HuH-7 (cell line): Measurements from ENCODE around the gene KLK4.
A peak's percentile ranks its signal among the peaks of the same experiment; 100 is the strongest.

Source experiments
- DNase-seq: peaks from one replicate; pipeline ENCODE4 v3.0.0; 2011; ENCODE audit warnings: low spot score

The KLK4 gene, protein sequence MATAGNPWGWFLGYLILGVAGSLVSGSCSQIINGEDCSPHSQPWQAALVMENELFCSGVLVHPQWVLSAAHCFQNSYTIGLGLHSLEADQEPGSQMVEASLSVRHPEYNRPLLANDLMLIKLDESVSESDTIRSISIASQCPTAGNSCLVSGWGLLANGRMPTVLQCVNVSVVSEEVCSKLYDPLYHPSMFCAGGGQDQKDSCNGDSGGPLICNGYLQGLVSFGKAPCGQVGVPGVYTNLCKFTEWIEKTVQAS

DNA sequence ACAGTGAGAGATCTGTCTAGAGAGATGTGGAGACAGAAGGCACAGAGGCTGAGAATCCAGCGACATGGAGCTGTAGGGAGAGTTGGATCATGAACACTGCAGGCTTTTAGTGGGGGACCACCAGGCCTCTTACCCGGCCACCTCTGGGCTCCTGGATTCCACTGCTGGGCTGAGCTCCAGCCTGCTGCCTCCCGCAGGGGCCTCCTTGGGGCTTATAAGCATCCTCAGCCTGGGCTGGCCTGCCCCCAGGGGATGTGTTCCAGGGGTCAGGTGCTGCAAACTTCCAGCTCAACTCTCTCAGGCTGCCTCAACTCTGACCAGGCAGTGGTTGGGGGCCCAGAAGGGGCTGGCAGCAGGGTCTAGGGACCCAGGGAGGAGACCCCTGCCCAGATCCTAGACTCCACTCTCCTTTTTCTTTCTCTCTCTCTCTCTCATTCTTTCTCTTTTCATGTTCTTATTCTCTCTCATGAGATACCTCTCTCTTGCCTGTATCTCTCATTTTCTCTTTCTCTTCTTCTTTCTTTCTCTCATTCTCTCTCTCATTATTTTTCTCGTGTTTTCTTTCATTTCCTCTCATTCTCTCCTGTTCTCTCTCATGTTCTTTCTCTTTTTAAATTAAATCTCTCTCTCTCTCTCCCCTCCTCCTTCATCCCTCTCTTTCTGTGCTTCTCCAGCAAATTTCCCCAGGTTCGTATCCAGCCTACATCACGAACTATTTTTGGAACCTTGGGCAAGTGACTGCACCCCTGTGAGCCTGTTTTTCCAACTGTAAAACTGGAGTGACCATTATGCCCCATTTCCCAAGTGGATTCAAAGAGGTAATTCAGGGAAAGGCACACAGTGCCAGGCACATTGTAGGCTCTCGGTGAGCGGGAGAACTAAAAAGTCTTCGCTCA, at the start of gene KLK4:
Gene KLK4 (minus strand): TSS at position 190 of the 896 bp plus-strand sequence. CDS start 657 bp downstream, outside the sequence.
- DNase-seq = no peak

DNA sequence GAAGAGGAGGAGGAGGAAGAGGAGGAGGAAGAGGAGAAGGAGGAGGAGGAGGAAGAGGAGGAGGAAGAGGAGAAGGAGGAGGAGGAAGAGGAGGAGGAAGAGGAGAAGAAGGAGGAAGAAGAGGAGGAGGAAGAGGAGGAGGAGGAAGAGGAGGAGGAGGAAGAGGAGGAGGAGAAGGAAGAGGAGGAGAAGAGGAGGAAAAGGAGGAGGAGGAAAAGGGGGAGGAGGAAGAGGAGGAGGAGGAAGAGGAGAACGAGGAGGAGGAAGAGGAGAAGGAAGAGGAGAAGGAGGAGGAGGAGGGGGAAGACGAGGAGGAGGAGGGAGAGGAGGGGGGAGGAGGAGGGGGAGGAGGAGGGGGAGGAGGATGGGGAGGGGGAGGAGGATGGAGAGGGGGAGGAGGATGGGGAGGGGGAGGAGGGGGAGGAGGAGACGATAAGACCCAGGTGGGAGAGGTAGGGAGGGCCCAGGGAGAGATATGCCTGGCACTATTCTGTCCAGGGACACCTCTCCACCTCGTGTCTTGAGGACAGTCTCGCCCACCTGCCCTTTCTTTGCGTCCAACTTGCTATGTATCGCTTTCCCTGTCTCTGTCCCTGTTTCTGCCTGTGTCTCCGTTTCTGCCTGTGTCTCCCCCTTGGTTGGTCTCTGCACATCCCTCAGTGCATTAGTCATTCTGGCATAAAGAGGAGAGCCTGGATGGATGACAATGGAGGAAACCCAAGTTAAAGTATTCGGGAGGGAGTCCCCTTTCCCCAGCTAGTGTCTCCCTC, 48.7 kb upstream of the KLK4 start:
- DNase-seq = no peak

DNA sequence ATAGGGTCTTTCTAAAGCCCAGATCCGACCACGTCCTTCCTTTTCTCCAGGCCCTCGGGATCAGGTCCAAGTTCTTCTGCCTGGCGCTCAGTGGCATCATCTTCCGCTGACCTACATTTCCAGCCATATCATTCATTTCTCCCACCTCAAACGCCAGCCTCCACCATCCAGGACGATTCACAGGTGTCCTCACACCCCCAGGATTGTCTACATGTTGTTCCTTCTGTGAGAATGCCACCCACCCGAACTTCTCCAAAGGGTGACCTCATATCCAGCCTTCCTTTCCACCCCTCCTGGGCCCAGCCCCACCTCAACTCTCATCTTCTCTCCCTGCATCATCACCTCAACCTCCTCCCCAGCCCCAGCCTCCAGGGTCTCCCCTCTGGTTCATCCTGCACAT, 46.4 kb upstream of the KLK4 start:
- DNase-seq = no peak

DNA sequence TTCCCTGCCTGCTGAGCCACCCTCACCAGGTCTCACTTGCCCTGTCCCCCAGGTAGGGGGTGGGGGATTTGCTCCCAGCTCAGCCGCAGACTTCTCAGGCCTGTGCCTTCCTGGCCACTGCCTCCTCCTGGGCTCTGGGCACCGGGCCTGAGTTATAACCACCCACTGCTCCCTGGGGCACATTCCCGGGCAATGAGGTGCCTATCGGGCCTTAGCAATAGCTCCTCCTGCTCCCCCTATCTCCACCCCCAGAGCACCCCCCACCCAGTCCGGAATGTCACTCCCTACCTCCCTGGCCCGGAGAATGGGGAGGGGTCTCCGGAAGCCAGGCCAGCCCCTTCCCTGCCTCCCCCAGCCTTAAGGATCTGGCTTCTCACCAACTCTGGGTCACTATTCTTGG, 41.7 kb upstream of the KLK4 start, which contains the start of gene KLK5:
Gene KLK5 (minus strand): TSS at position 129 of the 400 bp plus-strand sequence. CDS start 381 bp downstream, outside the sequence.
- DNase-seq = no peak

DNA sequence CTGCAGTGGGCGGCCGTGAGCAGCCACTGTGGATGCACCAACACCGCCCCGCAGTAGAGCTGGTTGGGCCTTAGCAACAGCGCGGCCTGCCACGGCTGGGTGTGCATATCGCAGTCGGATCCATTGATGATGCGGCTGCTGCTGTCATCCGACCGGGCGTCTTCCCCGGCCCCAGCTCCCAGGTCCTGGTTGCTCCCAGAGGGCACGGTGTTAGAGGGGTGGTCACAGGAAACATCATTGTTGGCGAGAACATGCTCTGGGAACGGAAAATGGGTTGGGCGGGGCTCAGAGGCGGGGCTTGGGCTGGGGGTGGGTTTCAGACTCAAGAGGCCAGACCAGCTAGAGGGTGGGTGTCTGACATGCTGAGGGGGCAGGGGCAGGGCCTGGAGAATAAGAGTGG, 38.7 kb upstream of the KLK4 start:
- no peak for DNase-seq

DNA sequence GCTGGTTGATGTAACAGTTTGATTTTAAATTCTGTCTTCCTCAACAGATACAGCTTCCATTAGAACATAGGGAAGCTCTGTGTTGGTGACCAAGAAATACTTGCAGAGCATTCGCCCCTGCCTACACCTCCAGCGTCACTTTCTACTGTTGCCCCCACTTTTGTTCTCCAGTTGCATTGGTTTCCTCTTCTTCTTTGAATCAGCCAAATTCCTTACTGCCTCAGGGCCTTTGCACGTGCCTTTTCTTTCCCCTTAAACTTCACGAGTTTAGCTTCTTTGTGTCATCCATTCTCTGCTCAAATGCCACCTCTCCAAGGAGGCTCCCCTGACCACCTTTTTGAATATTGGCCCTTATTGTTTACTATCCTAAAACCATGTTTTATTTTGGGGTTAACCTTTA, 35.9 kb upstream of the KLK4 start:
- DNase-seq = no peak

DNA sequence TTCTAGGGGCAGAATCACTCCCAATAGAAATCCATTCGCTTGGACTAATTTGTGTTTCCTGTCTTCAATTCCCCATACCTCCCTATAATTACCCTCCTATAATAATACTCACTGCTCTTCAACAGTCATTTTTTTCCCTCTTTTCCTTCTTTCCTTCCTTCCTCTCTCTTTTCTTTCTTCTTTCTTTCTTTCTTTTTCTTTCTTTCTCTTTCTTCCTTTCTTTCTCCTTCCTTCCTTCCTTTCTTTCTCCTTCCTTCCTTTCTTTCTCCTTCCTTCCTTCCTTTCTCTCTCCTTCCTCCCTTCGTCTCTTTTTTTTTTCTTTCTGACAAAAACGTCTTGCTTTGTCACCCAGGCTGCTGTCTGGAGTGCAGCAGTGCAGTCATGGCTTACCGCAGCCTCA, 33.6 kb upstream of the KLK4 start:
- DNase-seq = no peak

DNA sequence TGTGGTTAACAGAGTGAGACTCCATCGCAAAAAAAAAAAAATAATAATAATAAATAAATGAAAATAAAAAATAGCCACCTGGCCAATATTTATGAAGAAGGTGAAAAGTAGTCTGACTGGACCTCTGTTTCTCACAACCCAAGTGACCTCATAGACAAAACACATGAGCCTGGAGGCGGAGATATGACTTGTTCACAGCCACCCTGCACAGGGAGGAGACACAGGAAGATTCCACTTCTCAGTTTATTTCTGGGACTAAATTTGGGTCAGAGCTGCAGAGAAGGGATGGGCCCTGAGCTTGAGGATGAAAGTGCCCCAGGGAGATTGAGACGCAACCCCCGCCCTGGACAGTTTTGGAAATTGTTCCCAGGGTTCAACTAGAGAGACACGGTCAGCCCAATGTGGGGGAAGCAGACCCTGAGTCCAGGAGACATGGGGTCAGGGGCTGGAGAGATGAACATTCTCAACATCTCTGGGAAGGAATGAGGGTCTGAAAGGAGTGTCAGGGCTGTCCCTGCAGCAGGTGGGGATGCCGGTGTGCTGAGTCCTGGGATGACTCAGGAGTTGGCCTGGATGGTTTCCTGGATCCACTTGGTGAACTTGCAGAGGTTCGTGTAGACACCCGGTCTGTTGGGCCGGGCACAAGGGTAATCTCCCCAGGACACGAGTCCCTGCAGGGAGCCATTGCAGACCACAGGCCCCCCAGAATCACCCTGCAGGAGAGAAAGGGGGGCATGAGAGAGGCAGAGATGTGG, 32.1 kb upstream of the KLK4 start:
- DNase-seq = no peak

DNA sequence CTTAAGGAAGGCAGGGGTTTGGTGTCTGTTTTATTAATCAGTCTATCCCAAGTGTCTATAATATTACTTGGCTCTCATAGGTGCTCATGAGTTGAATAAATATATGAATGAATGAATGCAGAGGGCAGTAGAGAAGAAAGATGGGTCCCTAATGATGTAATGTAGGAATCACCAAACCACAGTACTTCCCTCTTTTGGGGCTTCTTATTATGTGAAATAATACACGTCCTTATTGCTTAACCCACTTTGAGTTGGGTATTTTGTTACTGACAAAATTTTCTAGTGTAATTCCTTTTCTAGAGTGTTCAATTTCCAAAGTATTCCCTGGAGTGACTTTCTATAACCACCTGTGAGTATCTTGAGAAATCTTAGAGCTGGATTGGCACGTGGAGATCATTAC, 28.4 kb upstream of the KLK4 start:
- DNase-seq = no peak

DNA sequence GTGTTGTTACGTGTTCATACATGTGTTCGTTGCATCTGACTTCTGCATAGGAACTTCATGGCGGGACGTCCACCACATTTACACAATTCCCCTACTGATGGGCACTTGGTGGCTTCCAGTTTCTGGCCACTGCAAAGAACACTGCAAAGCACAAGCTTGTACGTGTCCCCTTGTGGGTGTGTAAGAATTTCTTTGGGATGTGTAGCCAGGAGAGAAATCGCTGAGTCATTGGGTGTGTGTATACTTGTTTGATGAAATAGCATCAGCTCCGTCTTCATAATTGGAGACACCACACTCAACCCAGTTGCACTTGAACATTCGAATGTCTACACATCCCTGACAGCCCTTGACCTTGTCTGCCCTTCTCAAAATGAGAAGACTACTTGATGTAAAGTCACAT, 22.4 kb upstream of the KLK4 start:
- no peak for DNase-seq

DNA sequence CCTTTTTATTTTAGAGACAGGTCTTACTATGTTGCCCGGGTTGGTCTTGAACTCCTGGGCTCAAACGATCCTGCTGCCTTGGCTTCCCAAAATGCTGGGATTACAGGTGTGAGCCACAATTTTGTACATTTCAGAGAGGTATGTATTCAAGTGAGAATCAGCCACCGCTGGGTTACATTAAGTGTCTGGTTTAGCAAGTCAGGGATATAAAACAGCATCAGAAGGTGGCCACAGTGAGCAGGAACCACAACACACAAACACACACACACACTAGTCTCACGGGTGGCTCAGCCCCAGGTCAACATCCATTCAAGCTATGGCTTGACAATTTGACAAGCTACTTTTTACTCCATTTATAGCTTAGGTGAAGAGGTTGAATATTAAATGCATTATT, 21.5 kb upstream of the KLK4 start:
- no peak for DNase-seq

DNA sequence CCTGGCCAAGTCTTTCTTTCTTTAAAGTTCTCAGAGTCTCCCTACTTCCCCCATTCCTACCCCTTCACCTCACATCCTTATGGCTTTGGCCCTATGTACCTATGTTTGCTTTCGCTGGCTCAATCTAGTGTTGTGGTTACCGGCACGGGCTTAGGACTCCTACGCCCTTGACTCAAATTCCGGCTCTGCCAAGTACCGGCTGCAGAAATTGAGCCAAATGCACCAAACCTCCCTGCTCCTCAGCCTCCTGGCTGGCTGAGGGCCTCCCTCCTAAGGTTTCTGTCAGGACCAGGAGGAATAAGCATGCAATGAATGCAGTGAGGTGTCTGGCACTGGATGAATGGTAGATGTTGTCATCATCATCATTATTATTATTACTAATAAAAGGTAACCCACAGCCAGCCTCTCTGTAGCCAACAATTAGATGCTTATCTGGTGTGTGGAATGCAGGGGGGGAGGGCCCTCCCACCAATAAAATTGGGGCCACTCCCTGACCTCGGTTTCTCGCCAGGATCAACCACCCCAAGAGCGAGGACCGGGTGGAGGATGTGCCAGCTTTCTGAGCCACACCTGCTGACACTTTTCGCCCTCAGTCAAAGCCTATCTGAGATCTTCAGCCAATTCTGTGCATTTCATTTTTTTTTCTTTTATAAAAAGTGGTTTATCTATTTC, 21.0 kb upstream of the KLK4 start:
- no peak for DNase-seq

DNA sequence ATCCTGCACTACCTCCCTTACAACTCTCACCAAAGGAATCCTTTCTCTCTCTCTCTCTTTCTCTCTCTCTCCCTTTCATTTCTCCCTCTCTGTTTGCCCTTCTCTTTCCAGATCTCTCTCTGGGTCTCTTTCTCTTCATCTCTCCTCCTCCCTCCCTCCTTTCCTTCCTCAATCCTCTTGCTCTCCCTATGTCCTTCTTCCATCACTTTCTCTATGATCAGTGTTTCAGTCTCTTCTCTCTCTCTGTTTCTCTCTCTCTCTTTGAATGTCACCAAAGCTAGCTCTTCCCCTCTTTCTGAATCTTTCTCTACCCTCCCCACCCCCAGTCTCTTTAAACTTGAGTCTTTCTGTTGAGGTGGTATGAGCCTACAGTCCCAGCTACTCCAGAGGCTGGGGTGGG, 19.8 kb upstream of the KLK4 start:
- DNase-seq = no peak

DNA sequence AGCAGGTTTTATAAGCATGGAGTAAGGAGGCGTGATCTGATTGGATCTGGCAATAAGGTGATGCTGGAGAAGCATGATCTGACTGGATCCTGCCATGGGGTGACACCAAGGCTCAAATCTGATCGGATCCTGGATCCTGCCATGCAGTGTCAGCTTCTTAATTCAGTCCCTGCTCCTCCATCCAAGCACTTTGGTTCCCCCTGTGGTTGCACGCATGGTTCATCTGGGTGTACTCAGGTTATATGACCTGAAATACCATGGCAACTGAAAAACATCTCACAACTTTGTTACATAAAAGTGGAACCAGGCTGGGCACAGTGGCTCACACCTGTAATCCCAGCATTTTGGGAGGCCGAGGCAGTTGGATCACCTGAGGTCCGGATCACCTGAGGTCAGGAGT, 17.6 kb upstream of the KLK4 start:
- no peak for DNase-seq

DNA sequence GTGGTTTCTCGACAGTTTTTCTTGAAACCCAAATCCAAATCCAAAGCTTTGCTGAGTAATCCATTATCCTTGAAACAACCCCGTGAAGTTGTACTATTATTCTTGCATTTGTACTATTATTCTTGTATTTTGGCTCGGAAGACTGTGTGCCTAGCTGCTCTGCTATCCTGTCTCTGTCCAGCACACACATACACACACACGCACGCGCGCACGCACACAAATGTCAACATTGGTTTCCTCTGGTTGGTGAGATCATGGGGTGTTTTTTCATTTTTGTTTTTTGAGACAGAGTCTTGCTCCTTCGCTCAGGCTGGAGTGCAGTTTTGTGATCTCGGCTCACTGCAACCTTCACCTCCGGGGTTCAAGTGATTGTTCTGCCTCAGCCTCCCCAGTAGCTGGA, 14.9 kb upstream of the KLK4 start:
- no peak for DNase-seq

DNA sequence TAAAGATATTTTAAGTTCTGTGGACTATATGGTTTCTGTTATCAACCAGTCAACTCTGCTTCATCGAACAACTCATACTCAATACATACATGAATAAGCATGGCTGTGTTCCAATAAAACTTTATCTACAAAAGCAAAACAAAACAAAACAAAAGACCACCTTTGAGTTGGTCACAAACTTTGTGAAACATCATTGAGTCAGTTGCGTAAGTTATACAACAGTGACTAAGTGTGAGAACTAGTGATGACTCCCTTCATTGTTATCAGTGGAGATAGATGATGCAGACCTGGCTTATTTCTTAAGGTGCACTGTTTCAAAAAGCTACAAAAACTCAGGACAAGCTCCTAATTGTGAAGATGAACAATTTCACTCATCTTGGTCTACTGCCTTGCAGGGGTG, 14.5 kb upstream of the KLK4 start:
- no peak for DNase-seq

DNA sequence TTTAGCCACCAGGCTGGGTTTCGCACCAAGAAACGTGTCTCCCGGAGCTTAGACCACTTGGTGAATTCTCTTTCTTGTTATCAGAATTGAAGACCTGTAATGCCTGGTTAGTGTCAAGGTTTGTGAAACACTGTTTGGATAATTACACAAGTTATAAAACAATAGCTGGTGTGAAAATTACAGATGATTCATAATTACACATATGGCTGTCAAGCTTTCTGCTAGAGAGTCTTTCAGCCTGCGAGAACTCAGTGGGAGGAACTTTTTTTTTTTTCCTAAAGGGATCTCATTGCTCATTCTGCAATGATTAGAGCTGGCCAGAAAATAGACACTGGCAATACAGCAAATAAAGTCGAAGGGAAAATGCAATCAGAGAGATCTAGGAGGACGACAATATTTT, 13.4 kb upstream of the KLK4 start:
- no peak for DNase-seq

DNA sequence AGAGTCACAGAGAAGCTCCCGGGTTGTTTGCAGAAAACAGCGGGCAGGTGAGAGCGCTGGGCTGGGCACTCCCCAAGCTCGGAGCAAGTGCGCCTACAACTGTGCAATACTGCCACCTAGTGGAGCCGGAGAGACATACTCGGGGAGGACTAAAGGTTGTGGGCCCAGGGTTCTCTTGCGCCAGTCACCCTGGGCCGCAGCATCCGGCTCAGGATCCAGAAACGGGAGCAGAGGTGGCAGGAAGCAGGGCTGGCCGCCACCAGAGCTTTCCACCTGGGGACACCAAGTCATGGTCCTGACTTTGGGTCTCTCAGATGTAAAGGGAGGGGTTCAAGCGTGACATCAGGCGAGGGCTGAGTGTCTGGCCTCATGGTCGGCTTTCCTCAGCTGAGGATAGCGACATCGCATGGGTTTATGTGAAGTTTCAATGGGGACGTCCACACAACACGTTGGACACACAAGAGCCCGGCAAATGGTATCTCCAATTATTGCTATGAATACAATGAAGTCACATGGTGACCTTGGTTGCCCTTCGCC, 11.2 kb upstream of the KLK4 start:
- DNase-seq = peak; percentile 80

DNA sequence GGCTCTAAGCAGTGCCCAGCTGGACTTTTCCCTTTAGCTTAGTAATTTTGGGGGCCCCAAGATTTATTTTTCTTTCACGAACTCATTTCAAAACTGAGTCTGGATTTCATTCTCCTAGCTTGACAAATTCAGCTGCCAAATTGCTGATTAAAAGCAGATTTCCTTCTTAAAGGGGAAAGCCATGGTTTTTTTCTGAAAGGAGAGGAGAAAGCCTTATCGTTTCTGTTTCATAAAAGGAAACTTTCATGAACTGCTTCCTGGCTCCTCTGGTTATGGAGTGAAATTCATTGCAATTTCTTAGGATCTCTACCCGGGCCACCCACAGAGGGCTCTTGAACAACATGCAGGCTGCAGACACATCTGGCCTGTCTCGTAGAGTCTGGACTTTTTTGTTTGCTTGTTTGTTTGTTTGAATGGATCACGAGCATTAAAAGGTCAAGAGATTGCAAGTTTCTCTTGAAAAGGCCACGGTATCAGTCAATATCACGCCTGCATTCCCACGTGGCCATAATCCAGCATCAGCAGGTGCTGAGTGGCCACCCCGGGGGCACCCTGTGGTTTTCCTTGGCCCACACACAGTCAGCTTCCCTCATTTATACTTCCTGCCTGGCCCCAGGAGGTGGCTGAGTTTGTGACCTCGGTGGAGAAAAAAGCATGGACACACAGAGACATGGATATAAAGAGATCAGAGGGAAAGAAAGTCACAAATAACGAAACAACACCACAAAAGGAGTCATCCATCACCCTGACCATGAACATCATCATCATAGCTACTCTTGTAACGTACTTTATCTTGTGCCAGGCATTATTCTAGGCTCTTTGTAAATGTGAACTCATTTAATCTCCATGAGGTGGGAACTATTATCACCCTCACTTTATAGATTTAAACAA, 10.5 kb upstream of the KLK4 start:
- no peak for DNase-seq

DNA sequence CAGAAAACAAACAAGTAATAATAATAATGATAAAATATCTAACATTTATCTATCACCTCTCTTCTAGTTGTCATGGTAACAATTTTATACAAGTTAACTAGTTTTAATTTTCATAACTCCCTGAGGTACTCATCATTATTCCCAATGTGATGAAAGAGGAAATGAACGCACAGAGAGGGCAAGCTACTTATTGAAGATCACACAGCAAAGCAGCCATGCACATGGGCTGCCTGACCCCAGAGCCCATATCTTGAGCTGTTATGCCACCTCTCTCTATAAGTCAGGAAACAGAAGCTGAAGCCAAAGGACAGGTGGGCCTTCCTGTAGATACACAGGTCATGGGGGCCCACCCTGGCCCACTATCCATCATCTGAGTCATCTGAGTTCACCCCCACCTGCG, 4.9 kb upstream of the KLK4 start:
- DNase-seq = no peak
